Ovary (tissue), 3 donors: ENCODE data around the gene PPP1CA.

Experiments used
- CTCF ChIP-seq, 3 donors: fragments of 450-650 bp in 2 of 3; fragments of 200-600 bp in 1 of 3; IDR thresholded peaks; one replicate each; pipeline versions ENCODE4 v1.5.1 to v1.8.0; 2016 to 2022; ENCODE audit warnings: antibody characterized with exemption in 3 of 3, mild to moderate bottlenecking in 1 of 3
- POLR2A ChIP-seq: fragments of 450-650 bp; IDR thresholded peaks from one replicate; pipeline ENCODE4 v1.6.1; 2017; ENCODE audit warnings: antibody characterized with exemption, mild to moderate bottlenecking, moderate library complexity
- donor health status: DM: no; HTN: no; CAD: no.

- TF ChIP-seq POLR2A (no peak), CTCF (IDR thresholded peaks at IDR 0.05) (no peak)
Measured at GRCh38 chr11:67406420-67406968, 4.8 kb upstream of the PPP1CA start.
